ACC112 (cell line): Measurements from ENCODE around the gene PREX1.

ENCODE experiments used
- H2AFZ ChIP-seq: fragments of 200-600 bp; sonication (generic); one replicate; pipeline ENCODE4 v1.6.0; 2017; ENCODE audit warnings: antibody characterized with exemption, low read length; ENCODE audit not compliant: unreplicated experiment
- H3K27ac ChIP-seq: fragments of 200-600 bp; sonication (generic); 2 replicates; pipeline ENCODE4 v1.5.1; 2014; ENCODE audit warnings: low read depth, mild to moderate bottlenecking, antibody characterized with exemption, low read length, moderate library complexity
- H3K27me3 ChIP-seq: fragments of 200-600 bp; sonication (generic); 2 replicates; pipeline ENCODE4 v1.6.1; 2014; ENCODE audit warnings: mild to moderate bottlenecking, antibody characterized with exemption, low read length, moderate library complexity, mixed read lengths; ENCODE audit not compliant: insufficient read depth
- H3K36me3 ChIP-seq: fragments of 200-600 bp; sonication (generic); 2 replicates; pipeline ENCODE4 v1.6.1; 2016; ENCODE audit warnings: mild to moderate bottlenecking, antibody characterized with exemption, low read length, moderate library complexity, mixed read lengths; ENCODE audit not compliant: insufficient read depth
- H3K4me1 ChIP-seq: fragments of 200-600 bp; sonication (generic); one replicate; pipeline ENCODE4 v1.6.1; 2016; ENCODE audit warnings: low read length, mixed read lengths; ENCODE audit not compliant: insufficient read depth, unreplicated experiment, control insufficient read depth
- H3K4me3 ChIP-seq: fragments of 200-600 bp; sonication (generic); 2 replicates; pipeline ENCODE4 v1.5.1; 2014; ENCODE audit warnings: mild to moderate bottlenecking, low read depth, low read length
- H3K79me2 ChIP-seq: fragments of 200-600 bp; sonication (generic); one replicate; pipeline ENCODE4 v1.6.0; 2016; ENCODE audit warnings: low read length; ENCODE audit not compliant: control insufficient read depth, unreplicated experiment, insufficient read depth

Gene PREX1

GRCh38 chr20:48722737-48723191 is 105.0 kb downstream of the PREX1 start:
- H3K4me1 ChIP-seq, result peaks cover 7% of the 10 kb centered on the region
- no peak overlapping the region for H2AFZ ChIP-seq
- no peaks in the 10 kb centered on the region for H3K36me3 ChIP-seq
- no peak overlapping the region for H3K4me3 ChIP-seq
- H3K27me3 ChIP-seq, result no peaks in the 10 kb centered on the region
- no peak overlapping the region for H3K27ac ChIP-seq
- no peaks in the 10 kb centered on the region for H3K79me2 ChIP-seq

- Histone ChIP-seq H3K79me2 (no peaks in the 10 kb centered on the region), H3K27me3 (no peaks in the 10 kb centered on the region), H3K4me1 (peaks cover 7% of the 10 kb centered on the region), H3K27ac (no peak overlapping the region), H3K36me3 (no peaks in the 10 kb centered on the region), H2AFZ (no peak overlapping the region), H3K4me3 (no peak overlapping the region)
Measured at GRCh38 chr20:48722002-48722731, 105.6 kb downstream of the PREX1 start.

GRCh38 chr20:48721324-48722001 is 106.3 kb downstream of the PREX1 start:
- H2AFZ ChIP-seq, result no peak overlapping the region
- no peaks in the 10 kb centered on the region for H3K79me2 ChIP-seq
- no peak overlapping the region for H3K4me3 ChIP-seq
- no peak overlapping the region for H3K27ac ChIP-seq
- no peaks in the 10 kb centered on the region for H3K36me3 ChIP-seq
- H3K27me3 ChIP-seq, result no peaks in the 10 kb centered on the region
- peaks cover 7% of the 10 kb centered on the region for H3K4me1 ChIP-seq

GRCh38 chr20:48720256-48720985 is 107.4 kb downstream of the PREX1 start:
- H3K36me3 ChIP-seq, result no peaks in the 10 kb centered on the region
- H3K27ac ChIP-seq, result no peak overlapping the region
- no peak overlapping the region for H2AFZ ChIP-seq
- H3K27me3 ChIP-seq, result no peaks in the 10 kb centered on the region
- no peaks in the 10 kb centered on the region for H3K79me2 ChIP-seq
- no peaks in the 10 kb centered on the region for H3K4me1 ChIP-seq
- H3K4me3 ChIP-seq, result no peak overlapping the region

DNA sequence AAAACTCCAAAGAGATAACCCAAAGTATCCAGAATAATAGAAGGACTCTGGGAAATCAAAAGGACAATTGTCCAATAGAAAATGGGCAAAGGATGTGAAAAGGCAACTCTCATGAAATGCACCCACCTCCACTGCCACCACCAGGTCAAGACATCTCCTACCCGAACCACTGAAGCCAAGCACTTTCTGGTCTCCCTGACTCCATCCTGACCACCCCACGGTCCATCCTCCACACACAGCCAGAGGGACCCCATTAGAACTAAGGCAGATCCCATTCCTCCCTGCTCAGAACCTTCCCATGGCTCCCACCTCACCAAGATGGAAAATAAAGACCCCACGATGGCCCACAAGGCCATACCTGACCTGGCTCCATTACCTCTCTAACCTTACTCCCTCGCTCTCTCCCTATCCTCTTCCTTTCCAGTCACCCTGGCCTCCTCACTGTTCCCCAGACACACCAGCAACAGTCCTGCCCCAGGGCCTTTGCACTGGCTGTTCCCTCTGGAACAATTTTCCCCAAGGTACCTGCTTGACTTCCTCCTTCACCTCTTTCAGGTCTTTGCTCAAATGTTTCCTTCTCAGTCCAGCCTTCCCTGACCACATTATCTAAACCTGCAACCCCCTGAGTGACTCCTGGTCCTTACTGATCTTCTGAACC is 108.1 kb downstream of the PREX1 start:
- no peaks in the 10 kb centered on the region for H3K36me3 ChIP-seq
- H3K27ac ChIP-seq, result no peak overlapping the region
- H3K4me1 ChIP-seq, result no peaks in the 10 kb centered on the region
- H3K79me2 ChIP-seq, result no peaks in the 10 kb centered on the region
- H2AFZ ChIP-seq, result no peak overlapping the region
- no peak overlapping the region for H3K4me3 ChIP-seq
- H3K27me3 ChIP-seq, result no peaks in the 10 kb centered on the region

DNA sequence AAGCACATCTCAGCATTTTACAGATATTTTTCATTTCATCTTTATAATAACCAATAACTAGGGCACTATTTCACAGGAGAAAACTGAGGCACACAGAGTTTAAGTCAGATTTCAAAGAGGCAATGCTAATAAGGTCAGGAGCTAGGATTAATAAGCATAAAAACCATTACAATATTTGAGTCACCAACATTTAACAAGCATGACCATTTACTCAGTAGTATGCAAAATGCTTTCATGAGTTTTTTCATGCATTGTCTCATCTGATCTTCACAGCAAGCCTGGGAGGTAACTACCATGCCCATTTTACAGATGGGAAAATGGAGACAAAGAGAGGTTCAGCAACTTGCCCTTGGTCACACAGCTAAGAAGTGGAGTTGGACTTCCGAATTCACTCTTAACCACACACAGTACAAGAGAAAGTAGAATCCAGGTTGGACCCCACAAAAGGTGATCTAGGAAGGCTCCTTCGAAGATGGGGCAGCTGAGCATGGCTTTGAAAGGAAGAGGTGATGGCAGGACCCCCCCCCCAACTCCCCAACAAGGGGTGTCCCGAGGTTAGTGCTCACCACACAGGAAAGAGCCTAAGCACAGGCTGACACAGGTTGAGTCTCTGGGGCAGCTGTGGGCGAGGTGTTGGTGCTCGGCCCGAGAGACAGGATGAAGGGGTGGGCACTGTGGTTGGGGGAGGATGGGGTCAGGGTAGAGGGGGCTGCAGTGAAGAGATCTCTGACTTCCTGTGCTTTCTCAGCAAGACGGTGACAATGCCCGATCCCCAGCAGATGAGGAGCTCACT is 108.8 kb downstream of the PREX1 start:
- H3K79me2 ChIP-seq, result no peaks in the 10 kb centered on the region
- no peak overlapping the region for H2AFZ ChIP-seq
- H3K4me3 ChIP-seq, result no peak overlapping the region
- no peak overlapping the region for H3K27ac ChIP-seq
- no peaks in the 10 kb centered on the region for H3K27me3 ChIP-seq
- no peaks in the 10 kb centered on the region for H3K4me1 ChIP-seq
- no peaks in the 10 kb centered on the region for H3K36me3 ChIP-seq

DNA sequence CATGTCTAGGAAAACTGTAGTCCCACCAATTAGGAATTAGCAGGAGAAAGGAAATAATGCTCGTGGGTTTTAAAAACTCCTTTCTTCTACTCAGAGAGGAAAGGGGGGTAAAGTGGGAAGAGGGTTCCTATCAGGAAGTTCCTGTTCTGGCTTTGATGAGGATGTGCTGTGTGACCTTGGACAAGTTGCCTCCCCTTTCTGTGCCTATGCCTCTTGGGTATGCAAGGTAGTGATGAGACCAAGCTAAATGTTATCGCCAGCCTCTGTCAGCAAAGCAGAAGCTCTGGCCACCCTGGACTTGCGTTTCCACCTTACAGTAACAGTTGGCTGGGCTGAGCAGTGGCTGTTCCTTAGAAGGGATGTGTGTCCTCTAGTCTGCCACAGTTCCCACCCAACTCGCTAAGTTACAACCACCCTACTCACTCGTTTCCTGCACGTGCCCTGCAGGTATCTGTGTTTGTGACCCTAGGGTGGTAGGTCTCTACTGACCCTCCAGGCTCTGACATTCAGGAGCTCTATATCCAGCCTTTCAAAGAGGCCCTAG is 110.0 kb downstream of the PREX1 start:
- Histone ChIP-seq H3K4me3 (no peak overlapping the region), H3K79me2 (no peaks in the 10 kb centered on the region), H3K27ac (no peak overlapping the region)

DNA sequence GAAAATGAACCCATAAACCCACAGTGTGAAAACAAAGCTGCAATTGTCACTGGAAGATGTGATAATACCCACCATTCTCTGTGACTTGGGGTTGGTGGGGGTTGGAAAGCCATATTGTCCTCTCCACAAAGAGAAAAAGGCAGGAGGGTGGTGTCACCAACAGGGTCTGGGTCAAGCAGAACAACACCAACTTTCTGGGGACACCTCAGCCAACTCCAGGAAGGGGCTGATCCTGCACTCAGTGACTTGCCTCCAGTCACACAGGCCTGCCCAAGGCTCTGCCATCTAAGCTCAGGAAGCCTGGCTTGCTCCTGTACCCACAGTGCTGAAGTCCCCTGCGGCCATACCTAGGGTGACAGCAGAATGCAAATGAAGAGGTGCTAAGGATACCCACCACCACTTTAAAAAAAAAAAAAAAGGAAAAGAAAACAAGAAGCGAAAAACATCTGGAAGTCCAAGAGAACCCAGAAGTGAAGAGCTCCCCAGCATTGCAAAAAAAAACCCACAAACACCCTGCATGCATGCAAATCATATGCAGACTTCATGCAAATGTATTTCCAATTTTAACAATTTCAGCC is 110.6 kb downstream of the PREX1 start:
- Histone ChIP-seq H3K27ac (no peak overlapping the region), H3K27me3 (no peaks in the 10 kb centered on the region), H3K4me3 (no peak overlapping the region), H3K79me2 (no peaks in the 10 kb centered on the region), H2AFZ (no peak overlapping the region), H3K36me3 (no peaks in the 10 kb centered on the region), H3K4me1 (no peaks in the 10 kb centered on the region)

More for the DNA sequence above, 110.0 kb downstream of the PREX1 start:
- Histone ChIP-seq H3K4me1 (no peaks in the 10 kb centered on the region), H3K27me3 (no peaks in the 10 kb centered on the region), H2AFZ (no peak overlapping the region), H3K36me3 (no peaks in the 10 kb centered on the region)

GRCh38 chr20:48716541-48716940 is 111.3 kb downstream of the PREX1 start:
- Histone ChIP-seq H3K27me3 (no peaks in the 10 kb centered on the region), H3K27ac (no peak overlapping the region), H2AFZ (no peak overlapping the region), H3K79me2 (no peaks in the 10 kb centered on the region), H3K36me3 (no peaks in the 10 kb centered on the region), H3K4me3 (no peak overlapping the region), H3K4me1 (no peaks in the 10 kb centered on the region)
